ENCODE results near the gene GH1. TPM values are rescaled to one million over a fixed set of nuclear protein-coding genes. Genes with fewer than 3 reads are reported as not detected.
A peak's percentile ranks its signal among the peaks of the same experiment; 100 is the strongest.

GH1 gene
- polyA plus RNA-seq, 1 donor from 2014 or later, result 2.0 TPM

DNA sequence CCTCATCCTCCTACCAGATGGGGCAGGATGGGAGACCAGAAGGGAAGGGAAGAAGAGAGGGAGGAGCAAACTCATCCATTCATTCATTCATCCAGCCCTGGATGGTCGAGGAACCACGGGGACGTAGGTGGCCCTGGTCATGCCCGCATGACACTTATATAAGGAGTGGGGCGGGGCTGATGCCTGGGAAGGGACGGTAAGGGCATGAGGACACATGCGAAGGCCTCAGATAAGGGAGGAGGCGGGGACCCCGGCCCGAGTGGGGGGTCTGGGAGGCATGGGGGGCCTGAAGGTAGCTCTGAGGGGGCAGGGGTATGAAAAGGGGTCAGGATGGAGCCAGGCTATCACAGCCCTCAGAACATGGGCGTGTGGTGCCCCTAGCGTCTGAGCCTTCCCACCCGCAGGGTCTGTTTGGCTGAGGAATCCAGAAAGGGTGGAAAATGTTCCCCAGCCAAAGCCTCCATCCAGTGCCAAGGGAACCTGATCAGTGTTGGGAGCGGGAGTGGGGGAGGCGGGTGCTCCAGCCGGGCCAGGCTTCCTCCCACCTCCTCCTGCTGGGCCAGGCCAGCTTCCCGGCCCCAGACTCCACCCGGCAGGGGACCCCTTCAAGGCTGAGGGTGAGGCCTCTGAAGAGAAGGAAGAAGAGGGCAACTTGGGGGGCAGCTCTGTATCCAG, 31.1 kb upstream of the GH1 start:
- Mint-ChIP-seq H3K4me1 (peaks cover 14 to 24% (median 21%) of the 10 kb centered on the region in 3 donors), H3K27me3 (no peaks in the 10 kb centered on the region), H3K27ac (no peak overlapping the region), H3K4me3 (no peak overlapping the region), H3K9me3 (no peaks in the 10 kb centered on the region), H3K36me3 (no peaks in the 10 kb centered on the region)

DNA sequence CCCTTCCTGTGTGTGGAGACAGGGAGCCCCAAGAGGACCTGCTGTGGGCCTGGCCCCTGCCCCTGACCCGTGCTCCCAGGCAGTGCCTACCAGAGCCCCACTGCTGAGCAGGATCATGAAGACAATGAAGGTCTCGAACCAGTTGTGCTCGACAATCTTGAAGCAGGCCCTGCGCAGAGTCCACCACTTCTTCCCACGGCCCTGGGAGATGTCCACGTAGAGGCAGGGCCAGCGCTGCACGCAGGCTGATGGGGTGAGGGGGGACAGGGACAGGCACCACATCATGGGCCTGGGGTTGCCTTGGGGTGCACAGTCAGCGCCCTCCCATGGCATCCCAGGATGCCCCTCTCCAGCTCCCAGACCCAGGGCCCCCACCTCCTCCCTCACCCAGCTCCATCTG, 29.9 kb upstream of the GH1 start:
- Mint-ChIP-seq H3K27ac (no peak overlapping the region), H3K36me3 (no peaks in the 10 kb centered on the region), H3K27me3 (no peaks in the 10 kb centered on the region), H3K9me3 (no peaks in the 10 kb centered on the region), H3K4me3 (no peak overlapping the region), H3K4me1 (peaks cover 9 to 19% (median 16%) of the 10 kb centered on the region in 3 donors)

DNA sequence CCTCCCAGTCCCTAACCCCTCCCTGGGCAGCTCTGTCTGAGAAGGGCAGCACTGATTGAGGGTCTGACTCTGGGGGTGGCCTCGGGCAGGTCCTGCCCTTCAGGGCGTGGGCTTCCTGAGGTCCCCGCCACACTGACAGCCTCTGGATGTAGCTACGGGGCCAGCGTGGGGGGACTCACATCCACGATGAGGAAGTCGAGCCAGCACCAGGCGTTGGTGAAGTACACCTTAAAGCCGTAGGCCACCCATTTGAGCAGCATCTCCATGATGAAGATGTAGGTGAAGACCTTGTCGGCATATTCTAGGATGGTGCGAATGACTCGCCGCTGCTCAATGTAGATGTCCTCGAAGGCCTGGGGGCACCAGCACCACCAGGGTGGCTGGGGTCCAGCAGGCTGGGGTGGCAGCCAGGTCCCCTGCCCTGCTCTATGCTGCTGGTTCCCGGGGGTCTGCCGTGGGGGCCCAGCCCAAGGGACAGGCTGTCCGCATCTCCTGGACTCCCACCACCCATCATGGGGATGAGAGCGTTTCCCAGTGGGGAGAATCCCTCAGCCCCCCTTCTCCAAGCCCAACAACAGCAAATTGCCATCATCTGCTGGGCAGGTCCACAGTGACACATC, 29.2 kb upstream of the GH1 start:
- no peaks in the 10 kb centered on the region for H3K27me3 Mint-ChIP-seq
- H3K27ac Mint-ChIP-seq, result no peak overlapping the region
- H3K4me1 Mint-ChIP-seq, result peaks cover 9 to 19% (median 16%) of the 10 kb centered on the region in 3 donors
- no peaks in the 10 kb centered on the region for H3K9me3 Mint-ChIP-seq
- H3K36me3 Mint-ChIP-seq, result no peaks in the 10 kb centered on the region
- H3K4me3 Mint-ChIP-seq, result no peak overlapping the region

DNA sequence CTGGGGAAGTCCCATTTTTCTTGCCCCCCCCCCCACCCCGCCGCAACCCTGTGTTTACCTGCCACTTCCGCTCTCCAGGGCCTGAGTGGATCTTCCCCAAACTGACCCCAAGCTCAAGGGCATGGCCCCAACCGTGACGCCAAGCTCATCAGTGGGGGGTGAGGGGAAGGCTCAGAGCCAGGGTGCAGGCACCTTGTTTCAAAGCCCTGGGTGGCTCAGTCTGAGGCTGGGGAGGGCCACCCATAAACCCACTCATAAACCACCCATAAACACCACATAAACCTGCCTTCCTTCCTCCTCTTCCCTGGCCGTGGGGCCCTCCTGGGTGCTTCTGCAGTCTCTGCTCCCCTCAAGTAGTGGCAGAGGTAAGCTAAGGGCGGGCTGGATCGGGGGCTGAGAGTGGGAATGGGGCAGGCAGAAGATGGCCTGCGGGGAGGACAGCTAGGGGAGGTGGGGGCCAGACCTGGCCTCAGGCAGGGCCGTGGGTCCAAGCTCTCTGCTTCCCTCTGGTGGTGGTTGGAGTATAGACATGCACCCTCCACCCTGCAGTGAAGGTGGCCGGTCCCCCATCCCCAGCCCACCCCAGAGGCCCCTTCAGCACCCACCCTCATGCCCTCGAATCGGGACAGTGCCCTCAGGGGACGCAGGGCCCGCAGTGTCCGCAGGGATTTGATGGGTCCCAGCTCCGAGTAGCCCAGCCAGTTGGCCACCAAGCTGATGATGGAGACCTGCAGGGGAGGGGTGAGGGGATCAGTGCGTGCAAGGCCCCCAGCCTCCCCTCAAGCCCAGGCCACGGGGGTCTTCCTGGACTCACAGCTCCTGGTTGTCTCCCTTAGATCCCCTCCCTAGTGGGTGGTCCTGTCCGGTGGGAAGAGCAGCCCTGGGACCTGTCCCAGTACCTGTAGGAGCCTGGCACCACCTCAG, 28.1 kb upstream of the GH1 start:
- Mint-ChIP-seq H3K27ac (peak overlapping the region; percentile 79 to 94 (median 91)), H3K36me3 (peaks cover 1% of the 10 kb centered on the region), H3K27me3 (no peaks in the 10 kb centered on the region), H3K4me1 (peaks cover 9 to 17% (median 16%) of the 10 kb centered on the region in 3 donors), H3K4me3 (peak overlapping the region; percentile 16 to 91 (median 80)), H3K9me3 (no peaks in the 10 kb centered on the region)

DNA sequence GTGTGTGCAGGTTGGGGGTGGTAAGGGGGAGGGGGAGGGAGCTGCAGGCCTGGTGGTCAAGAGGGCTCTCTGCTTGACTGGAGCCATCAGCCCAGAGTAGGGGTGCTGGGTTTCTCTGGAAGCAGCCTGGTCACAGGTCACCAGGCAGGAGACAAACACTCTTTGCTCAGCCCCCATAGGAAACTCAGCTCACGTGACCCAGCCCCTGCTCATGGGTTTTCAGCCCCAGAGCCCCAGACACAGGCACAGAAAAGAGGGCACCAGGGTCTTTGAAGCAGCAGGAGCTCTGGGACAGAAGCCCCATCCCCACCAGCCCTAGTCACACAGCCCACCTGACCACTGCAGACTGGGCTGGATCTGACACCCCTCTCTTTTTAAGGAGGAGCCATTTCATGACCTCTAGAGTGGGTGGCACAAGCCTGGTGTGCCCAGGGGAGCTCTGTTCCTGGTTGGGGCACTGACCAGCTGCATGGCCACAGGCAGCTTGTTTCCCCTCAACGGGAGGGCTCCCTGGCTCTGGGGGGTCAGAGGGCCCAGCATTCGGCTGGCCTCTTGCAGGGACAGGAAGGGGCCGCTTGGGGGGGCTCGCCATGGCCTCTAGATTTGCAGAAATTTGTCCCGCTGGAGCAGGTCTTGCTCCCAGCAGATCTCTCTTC, 27.3 kb upstream of the GH1 start:
- H3K4me3 Mint-ChIP-seq, result peak overlapping the region; percentile 16 to 89 (median 80)
- H3K4me1 Mint-ChIP-seq, result peaks cover 6 to 16% (median 15%) of the 10 kb centered on the region in 3 donors

DNA sequence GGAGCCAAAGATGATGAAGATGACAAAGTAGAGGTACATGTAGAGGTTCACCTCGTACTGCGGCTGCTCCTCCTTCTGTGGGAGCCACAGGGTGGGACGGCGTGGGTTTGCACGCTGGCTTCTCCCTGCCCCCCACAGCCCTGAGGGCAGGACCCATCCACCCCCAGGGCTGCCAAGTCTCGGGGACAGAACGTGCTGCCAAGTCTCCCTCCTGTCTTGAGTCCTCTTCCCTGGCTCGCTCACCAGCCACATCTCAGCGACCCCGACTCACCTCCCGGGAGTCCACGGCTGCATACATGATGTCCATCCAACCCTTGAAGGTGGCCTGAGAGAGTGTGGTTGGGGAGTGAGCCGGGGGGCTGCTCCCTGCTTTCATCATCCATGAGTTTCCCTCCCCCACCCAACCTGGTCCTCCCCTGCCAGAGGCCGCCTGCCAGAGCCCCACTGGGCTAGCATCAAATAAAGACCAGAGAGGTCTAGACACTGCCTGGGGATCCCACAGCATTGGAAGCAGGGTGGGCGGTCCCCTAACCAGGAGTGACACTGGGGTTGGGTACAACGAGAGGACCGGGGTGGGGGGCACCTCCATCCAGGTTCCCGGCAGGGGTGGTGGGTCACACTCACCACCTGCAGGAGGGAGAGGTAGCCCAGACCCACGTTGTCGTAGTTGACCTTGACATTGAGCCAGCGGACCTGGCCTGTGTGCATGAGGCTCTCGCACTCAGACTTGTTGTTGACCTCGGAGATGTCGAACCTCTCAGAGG, 26.3 kb upstream of the GH1 start:
- Mint-ChIP-seq H3K9me3 (no peaks in the 10 kb centered on the region), H3K4me3 (peak overlapping the region; percentile 16 to 89 (median 76)), H3K27ac (peak overlapping the region; percentile 79 to 94 (median 91)), H3K4me1 (peaks cover 4 to 14% (median 13%) of the 10 kb centered on the region in 3 donors), H3K27me3 (no peaks in the 10 kb centered on the region), H3K36me3 (peaks cover 4% of the 10 kb centered on the region)

More for the DNA sequence above, 27.3 kb upstream of the GH1 start:
- no peaks in the 10 kb centered on the region for H3K9me3 Mint-ChIP-seq
- H3K27me3 Mint-ChIP-seq, result no peaks in the 10 kb centered on the region
- peak overlapping the region; percentile 79 to 94 (median 91) for H3K27ac Mint-ChIP-seq
- H3K36me3 Mint-ChIP-seq, result peaks cover 4% of the 10 kb centered on the region

DNA sequence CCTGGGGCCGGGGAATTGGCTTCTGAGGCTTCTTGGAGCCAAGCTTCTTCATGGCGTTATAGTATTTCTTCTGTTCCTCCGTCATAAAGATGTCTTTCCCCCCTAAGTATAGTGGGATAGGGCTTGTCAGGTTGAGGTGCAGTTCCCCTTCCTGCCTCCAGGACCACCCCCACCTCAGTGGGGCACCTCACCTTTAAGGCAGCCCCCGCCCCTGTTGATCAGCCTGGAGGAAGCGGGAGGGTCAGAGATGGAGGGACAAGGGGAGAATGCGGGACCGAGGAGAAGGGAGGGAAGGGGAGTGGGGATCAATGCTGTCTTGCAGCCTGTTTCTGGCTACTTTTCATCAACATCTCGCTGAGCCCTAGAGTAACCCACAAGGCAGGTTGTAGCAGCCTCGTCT, 25.1 kb upstream of the GH1 start:
- H3K9me3 Mint-ChIP-seq, result no peaks in the 10 kb centered on the region
- no peaks in the 10 kb centered on the region for H3K27me3 Mint-ChIP-seq
- no peak overlapping the region for H3K4me3 Mint-ChIP-seq
- H3K4me1 Mint-ChIP-seq, result peaks cover 4 to 24% (median 19%) of the 10 kb centered on the region in 3 donors
- peaks cover 4% of the 10 kb centered on the region for H3K36me3 Mint-ChIP-seq
- H3K27ac Mint-ChIP-seq, result peak overlapping the region in 1 of 3 donors; percentile 12

DNA sequence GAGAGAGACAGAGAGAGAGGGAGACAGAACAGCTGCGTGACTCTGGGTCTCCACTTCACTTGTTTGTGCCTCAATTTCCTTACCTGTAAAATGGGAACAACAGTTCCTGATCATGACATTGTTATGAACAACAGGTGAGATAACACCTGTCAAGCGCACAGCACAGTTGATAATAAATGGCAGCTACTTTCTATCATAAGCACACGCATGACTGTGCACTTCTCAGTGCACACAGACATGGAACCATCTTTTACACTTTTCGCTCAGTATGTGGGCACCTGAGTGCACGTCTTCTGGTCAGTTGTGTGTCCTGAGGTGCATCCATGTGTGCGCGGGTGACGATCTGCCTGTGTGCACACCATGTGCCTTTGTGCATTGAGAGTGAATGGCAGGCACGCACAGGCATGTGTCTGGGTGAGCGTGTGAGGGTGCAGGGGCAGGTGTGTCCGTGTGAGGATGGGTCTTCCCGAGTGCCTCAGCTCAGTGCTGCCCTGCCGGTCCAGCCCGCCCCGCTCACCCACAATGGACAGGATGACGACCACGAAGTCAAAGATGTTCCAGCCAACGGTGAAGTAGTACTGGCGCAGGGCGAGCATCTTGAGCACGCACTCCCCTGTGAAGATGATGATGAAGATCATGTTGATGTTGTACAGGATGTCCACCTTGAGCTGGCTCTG, 23.8 kb upstream of the GH1 start:
- peaks cover 12 to 29% (median 26%) of the 10 kb centered on the region in 3 donors for H3K4me1 Mint-ChIP-seq
- peak overlapping the region in 1 of 3 donors; percentile 15 for H3K27ac Mint-ChIP-seq
- no peak overlapping the region for H3K4me3 Mint-ChIP-seq

DNA sequence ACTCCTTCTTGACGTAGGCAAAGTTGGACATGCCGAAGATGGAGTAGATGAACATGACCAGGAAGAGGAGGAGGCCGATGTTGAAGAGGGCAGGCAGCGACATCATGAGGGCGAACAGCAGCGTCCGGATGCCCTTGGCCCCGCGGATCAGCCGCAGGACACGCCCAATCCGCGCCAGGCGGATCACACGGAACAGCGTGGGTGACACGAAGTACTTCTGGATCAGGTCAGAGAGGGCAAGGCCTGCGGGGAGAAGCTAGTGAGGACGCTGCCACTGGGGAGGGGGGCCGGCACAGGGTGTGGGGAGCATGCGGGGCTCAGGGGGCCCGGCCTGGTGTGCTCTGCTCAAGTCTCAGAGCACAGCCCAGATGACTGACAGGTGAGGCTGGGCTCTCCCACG, 23.1 kb upstream of the GH1 start:
- H3K27me3 Mint-ChIP-seq, result no peaks in the 10 kb centered on the region
- no peaks in the 10 kb centered on the region for H3K9me3 Mint-ChIP-seq
- no peak overlapping the region for H3K27ac Mint-ChIP-seq
- peaks cover 4% of the 10 kb centered on the region for H3K36me3 Mint-ChIP-seq
- peaks cover 15 to 29% (median 27%) of the 10 kb centered on the region in 3 donors for H3K4me1 Mint-ChIP-seq
- no peak overlapping the region for H3K4me3 Mint-ChIP-seq

More for the DNA sequence above, 23.8 kb upstream of the GH1 start:
- Mint-ChIP-seq H3K9me3 (no peaks in the 10 kb centered on the region), H3K27me3 (no peaks in the 10 kb centered on the region), H3K36me3 (peaks cover 4% of the 10 kb centered on the region)

DNA sequence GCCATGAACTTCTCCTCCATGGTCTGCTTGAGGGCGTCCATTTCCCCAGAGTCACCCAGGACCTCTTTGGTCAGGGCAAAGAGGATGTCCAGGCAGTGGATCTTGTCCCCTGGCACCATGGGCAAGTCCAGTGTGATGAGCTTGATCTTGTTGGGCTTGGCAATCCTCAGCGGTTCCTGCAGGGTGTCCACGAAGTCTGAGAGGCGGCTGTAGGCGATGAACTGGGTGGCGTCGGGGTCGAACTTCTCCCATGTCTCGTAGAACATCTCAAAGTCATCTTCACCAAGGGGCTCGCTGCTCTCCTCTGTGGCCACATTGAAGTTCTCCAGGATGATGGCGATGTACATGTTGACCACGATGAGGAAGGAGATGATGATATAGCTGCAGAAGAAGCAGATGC, 22.5 kb upstream of the GH1 start:
- Mint-ChIP-seq H3K4me3 (no peak overlapping the region), H3K27me3 (no peaks in the 10 kb centered on the region), H3K9me3 (peaks cover 0 to 2% (median 0%) of the 10 kb centered on the region in 3 donors), H3K4me1 (peaks cover 17 to 29% (median 25%) of the 10 kb centered on the region in 3 donors), H3K27ac (peak overlapping the region in 1 of 3 donors; percentile 2), H3K36me3 (peaks cover 4% of the 10 kb centered on the region)

DNA sequence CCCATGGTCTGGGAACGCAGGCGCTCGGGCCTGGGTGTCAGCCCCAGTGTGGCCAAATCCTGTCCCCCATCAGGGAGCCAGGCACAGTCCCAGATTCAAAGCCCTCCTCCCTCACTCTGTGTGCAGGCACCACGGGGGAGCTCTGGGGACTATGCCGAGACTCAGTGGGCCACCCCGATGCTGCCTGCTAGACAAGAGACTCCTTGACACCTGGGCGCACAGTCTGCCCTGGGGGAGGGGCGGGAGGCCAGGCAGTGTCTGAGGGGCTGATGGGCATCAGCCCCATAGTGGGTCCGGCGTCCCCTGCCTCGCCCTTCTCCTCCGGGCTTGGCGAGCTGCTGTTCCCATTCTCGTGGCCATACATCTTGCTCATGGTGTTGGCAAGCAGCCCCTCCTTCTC, 21.9 kb upstream of the GH1 start:
- Mint-ChIP-seq H3K27me3 (no peaks in the 10 kb centered on the region), H3K4me1 (peaks cover 23 to 32% (median 29%) of the 10 kb centered on the region in 3 donors), H3K9me3 (peaks cover 0 to 2% (median 0%) of the 10 kb centered on the region in 3 donors), H3K4me3 (peak overlapping the region in 1 of 4 donors; percentile 60), H3K27ac (no peak overlapping the region), H3K36me3 (peaks cover 4% of the 10 kb centered on the region)

DNA sequence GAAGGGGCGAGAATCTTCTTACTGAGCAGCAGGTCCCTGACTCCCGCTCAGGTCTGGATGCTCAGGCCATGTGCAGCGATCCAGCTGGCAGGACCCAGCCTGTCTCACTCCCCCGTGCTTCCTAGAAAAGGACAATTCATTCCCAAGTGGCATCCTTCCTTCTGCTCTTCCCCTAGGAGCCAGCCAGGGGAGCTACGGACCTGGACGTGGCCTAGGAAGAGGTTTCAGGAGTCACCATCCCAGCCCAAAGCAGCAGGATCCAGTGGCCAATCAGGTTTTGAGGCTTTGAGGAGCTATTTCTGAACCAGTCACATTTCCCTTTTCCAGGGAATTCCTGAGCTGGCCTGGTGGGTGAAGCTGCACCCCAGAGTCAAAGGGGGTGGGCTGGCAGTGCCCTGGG, 21.2 kb upstream of the GH1 start:
- Mint-ChIP-seq H3K4me3 (no peak overlapping the region), H3K27ac (peak overlapping the region in 1 of 3 donors; percentile 65), H3K4me1 (peaks cover 27 to 30% (median 30%) of the 10 kb centered on the region in 3 donors), H3K36me3 (peaks cover 4% of the 10 kb centered on the region), H3K9me3 (peaks cover 0 to 2% (median 0%) of the 10 kb centered on the region in 3 donors), H3K27me3 (no peaks in the 10 kb centered on the region)

DNA sequence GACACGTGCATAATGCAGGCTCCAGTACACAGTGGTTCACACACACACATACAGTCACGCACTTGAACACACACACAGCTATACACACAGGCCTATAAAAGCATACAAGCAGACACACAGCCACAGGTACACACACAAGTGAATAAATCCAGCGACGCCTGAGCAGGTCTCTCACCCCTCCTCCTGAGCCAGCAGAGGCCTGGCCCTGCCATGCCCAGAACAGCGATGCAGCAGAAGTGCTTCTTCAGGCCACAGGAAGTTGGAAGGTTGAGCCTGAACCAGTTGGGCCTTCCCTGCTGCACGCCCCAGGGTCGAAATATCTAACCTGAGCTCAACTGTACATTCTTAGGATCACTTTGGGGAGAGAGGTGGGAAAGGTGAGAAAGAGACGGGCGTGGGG, 20.8 kb upstream of the GH1 start:
- Mint-ChIP-seq H3K36me3 (peaks cover 4% of the 10 kb centered on the region), H3K9me3 (peaks cover 0 to 2% (median 0%) of the 10 kb centered on the region in 3 donors), H3K4me1 (peaks cover 27 to 31% (median 31%) of the 10 kb centered on the region in 3 donors), H3K27me3 (no peaks in the 10 kb centered on the region), H3K4me3 (peak overlapping the region in 1 of 4 donors; percentile 65), H3K27ac (peak overlapping the region in 1 of 3 donors; percentile 65)

Data from IgD-negative memory B cell (primary cell).